Prostate gland (tissue), 2 donors: ENCODE data around the gene TMEM212.

Source experiments
- POLR2A ChIP-seq: fragments of 450-650 bp; IDR thresholded peaks from one replicate; pipeline ENCODE4 v1.6.1; 2016; ENCODE audit warnings: antibody characterized with exemption, mild to moderate bottlenecking
- POLR2AphosphoS5 ChIP-seq: sonication (generic); formaldehyde crosslinking; IDR thresholded peaks from one replicate; pipeline ENCODE4 v1.6.1; 2017; ENCODE audit warnings: antibody characterized with exemption
- TF ChIP-seq, protein P1 (sequence below), 4 experiments: fragments of 200-600 bp in 2 of 4; fragments of 450-650 bp in 2 of 4; sonication (generic) in 2 of 4; IDR thresholded peaks; 1 replicate in 3 of 4; 2 replicates in 1 of 4; pipeline ENCODE4 v1.5.1; 2016 to 2019; ENCODE audit warnings: antibody characterized with exemption in 4 of 4, mild to moderate bottlenecking in 2 of 4, moderate library complexity in 2 of 4

DNA sequence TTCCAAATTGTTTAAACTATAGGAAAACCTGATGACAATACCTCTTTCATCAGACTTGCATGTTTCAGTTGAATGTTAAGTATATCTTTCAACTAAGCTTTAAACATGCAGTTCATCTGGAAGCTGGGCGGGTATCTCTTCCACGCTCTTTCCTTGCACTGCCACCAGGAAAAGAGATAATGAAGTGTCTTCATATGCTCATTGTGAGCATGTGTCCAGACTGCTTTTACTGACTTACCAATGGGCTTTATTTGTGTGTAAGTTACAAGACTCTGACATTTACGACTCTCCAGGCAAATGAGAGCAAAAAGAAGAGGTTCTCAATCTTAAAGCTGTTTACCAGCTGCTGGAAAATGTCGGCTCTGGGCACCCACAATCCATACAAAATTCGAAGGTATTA is 52.8 kb downstream of the TMEM212 start:
- TF ChIP-seq, protein P1, sequence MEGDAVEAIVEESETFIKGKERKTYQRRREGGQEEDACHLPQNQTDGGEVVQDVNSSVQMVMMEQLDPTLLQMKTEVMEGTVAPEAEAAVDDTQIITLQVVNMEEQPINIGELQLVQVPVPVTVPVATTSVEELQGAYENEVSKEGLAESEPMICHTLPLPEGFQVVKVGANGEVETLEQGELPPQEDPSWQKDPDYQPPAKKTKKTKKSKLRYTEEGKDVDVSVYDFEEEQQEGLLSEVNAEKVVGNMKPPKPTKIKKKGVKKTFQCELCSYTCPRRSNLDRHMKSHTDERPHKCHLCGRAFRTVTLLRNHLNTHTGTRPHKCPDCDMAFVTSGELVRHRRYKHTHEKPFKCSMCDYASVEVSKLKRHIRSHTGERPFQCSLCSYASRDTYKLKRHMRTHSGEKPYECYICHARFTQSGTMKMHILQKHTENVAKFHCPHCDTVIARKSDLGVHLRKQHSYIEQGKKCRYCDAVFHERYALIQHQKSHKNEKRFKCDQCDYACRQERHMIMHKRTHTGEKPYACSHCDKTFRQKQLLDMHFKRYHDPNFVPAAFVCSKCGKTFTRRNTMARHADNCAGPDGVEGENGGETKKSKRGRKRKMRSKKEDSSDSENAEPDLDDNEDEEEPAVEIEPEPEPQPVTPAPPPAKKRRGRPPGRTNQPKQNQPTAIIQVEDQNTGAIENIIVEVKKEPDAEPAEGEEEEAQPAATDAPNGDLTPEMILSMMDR (IDR thresholded peaks at IDR 0.05) = no peak
- TF ChIP-seq POLR2AphosphoS5 = no peak
- TF ChIP-seq POLR2A = no peak
